H9 (cell line): Measurements from ENCODE around the gene CYP27C1. TPM values are rescaled to one million over a fixed set of nuclear protein-coding genes. Genes with fewer than 3 reads are reported as not detected.

Experiments used
- DNase-seq: peaks from one replicate; pipeline ENCODE4 v3.0.0-alpha.2; 2017
- H2AFZ ChIP-seq: one replicate; pipeline ENCODE4 v1.6.1; 2013; ENCODE audit warnings: mild to moderate bottlenecking, low read length, control low read depth, moderate library complexity
- H2AK5ac ChIP-seq: 2 replicates; pipeline ENCODE4 v1.6.1; 2013; ENCODE audit warnings: low read length, control low read depth, mixed read lengths; ENCODE audit not compliant: insufficient read length
- H2BK120ac ChIP-seq: one replicate; pipeline ENCODE4 v1.6.1; 2013; ENCODE audit warnings: low read depth, mild to moderate bottlenecking, low read length, control low read depth, inconsistent platforms; ENCODE audit not compliant: poor library complexity, severe bottlenecking
- H2BK12ac ChIP-seq: 2 replicates; pipeline ENCODE4 v1.6.1; 2013; ENCODE audit warnings: low read length, control low read depth, mixed read lengths, low read depth; ENCODE audit not compliant: insufficient read length
- H2BK15ac ChIP-seq: 2 replicates; pipeline ENCODE4 v1.6.1; 2013; ENCODE audit warnings: low read depth, low read length, control low read depth
- H2BK20ac ChIP-seq: one replicate; pipeline ENCODE4 v1.6.1; 2013; ENCODE audit warnings: low read depth, mild to moderate bottlenecking, low read length, control low read depth, inconsistent platforms; ENCODE audit not compliant: poor library complexity, severe bottlenecking
- H2BK5ac ChIP-seq: 2 replicates; pipeline ENCODE4 v1.6.1; 2013; ENCODE audit warnings: low read length, control low read depth, mixed read lengths; ENCODE audit not compliant: insufficient read length
- H3K14ac ChIP-seq: 2 replicates; pipeline ENCODE4 v1.6.1; 2013; ENCODE audit warnings: low read length, control low read depth; ENCODE audit not compliant: insufficient read depth
- H3K18ac ChIP-seq: 2 replicates; pipeline ENCODE4 v1.6.1; 2013; ENCODE audit warnings: low read depth, mild to moderate bottlenecking, mixed read lengths, low read length, control low read depth; ENCODE audit not compliant: insufficient read length
- H3K23ac ChIP-seq: 2 replicates; pipeline ENCODE4 v1.6.1; 2013; ENCODE audit warnings: low read length, control low read depth, mixed read lengths, low read depth; ENCODE audit not compliant: insufficient read length
- H3K23me2 ChIP-seq: 2 replicates; pipeline ENCODE4 v1.6.1; 2013; ENCODE audit warnings: low read depth, mild to moderate bottlenecking, mixed read lengths, low read length, control low read depth; ENCODE audit not compliant: insufficient read length, poor library complexity, severe bottlenecking
- H3K27ac ChIP-seq: 2 replicates; pipeline ENCODE4 v1.5.1; 2013; ENCODE audit warnings: low read length, control low read depth, mixed read lengths, low read depth; ENCODE audit not compliant: insufficient read length
- H3K27me3 ChIP-seq: 2 replicates; pipeline ENCODE4 v1.6.1; 2013; ENCODE audit warnings: low read length, control low read depth, inconsistent platforms; ENCODE audit not compliant: insufficient read depth
- H3K4ac ChIP-seq: 2 replicates; pipeline ENCODE4 v1.6.1; 2013; ENCODE audit warnings: low read depth, mild to moderate bottlenecking, control low read depth, inconsistent platforms, low read length, moderate library complexity
- H3K4me1 ChIP-seq: 2 replicates; pipeline ENCODE4 v1.6.1; 2013; ENCODE audit warnings: low read length, control low read depth, inconsistent platforms; ENCODE audit not compliant: insufficient read depth
- H3K4me2 ChIP-seq: 2 replicates; pipeline ENCODE4 v1.6.1; 2013; ENCODE audit warnings: low read length, control low read depth, mixed read lengths; ENCODE audit not compliant: insufficient read length, insufficient read depth
- H3K56ac ChIP-seq: 2 replicates; pipeline ENCODE4 v1.6.1; 2013; ENCODE audit warnings: low read depth, mild to moderate bottlenecking, mixed read lengths, low read length, control low read depth; ENCODE audit not compliant: insufficient read length
- H3K79me1 ChIP-seq: 2 replicates; pipeline ENCODE4 v1.6.1; 2013; ENCODE audit warnings: low read depth, mild to moderate bottlenecking, moderate library complexity, low read length, control low read depth, inconsistent platforms; ENCODE audit not compliant: insufficient read depth, poor library complexity, severe bottlenecking
- H3K79me2 ChIP-seq: 2 replicates; pipeline ENCODE4 v1.6.1; 2013; ENCODE audit warnings: low read length, control low read depth, inconsistent platforms; ENCODE audit not compliant: insufficient read depth
- H3K9ac ChIP-seq: 2 replicates; pipeline ENCODE4 v1.6.1; 2013; ENCODE audit warnings: low read length, control low read depth, mixed read lengths; ENCODE audit not compliant: insufficient read length; ENCODE audit errors: extremely low read depth
- H3K9me3 ChIP-seq: one replicate; pipeline ENCODE4 v1.6.1; 2013; ENCODE audit warnings: low read depth, low read length, inconsistent platforms; ENCODE audit not compliant: control insufficient read depth
- H3T11ph ChIP-seq: one replicate; pipeline ENCODE4 v1.6.1; 2013; ENCODE audit warnings: mild to moderate bottlenecking, low read length, control low read depth, inconsistent platforms
- H4K20me1 ChIP-seq: one replicate; pipeline ENCODE4 v1.6.1; 2013; ENCODE audit not compliant: control insufficient read depth, insufficient read length, insufficient read depth
- H4K5ac ChIP-seq: 2 replicates; pipeline ENCODE4 v1.6.1; 2013; ENCODE audit warnings: low read depth, mild to moderate bottlenecking, mixed read lengths, low read length, control low read depth; ENCODE audit not compliant: insufficient read length
- H4K8ac ChIP-seq: replicated peaks from 2 replicates; pipeline ENCODE4 v1.6.1; 2013; ENCODE audit warnings: low read length, control low read depth, mixed read lengths, low read depth; ENCODE audit not compliant: insufficient read length
- H4K91ac ChIP-seq: 2 replicates; pipeline ENCODE4 v1.6.1; 2013; ENCODE audit warnings: low read depth, mild to moderate bottlenecking, moderate library complexity, mixed read lengths, low read length, control low read depth; ENCODE audit not compliant: insufficient read length
- H3K27ac Mint-ChIP-seq, 3 experiments: 2 replicates in 2 of 3; 3 replicates in 1 of 3; pipeline ENCODE4 v1.8.0; 2020 to 2021; ENCODE audit warnings: mixed read lengths in 3 of 3, mild to moderate bottlenecking in 1 of 3, moderate library complexity in 1 of 3
- H3K27me3 Mint-ChIP-seq: 2 replicates; pipeline ENCODE4 v1.8.0; 2021; ENCODE audit warnings: low read depth, mild to moderate bottlenecking, moderate library complexity, mixed read lengths
- H3K36me3 Mint-ChIP-seq, 3 experiments: 2 replicates in 2 of 3; 3 replicates in 1 of 3; pipeline ENCODE4 v1.8.0; 2020 to 2021; ENCODE audit warnings: low read depth in 3 of 3, mixed read lengths in 3 of 3; ENCODE audit not compliant: insufficient read depth in 1 of 3
- H3K4me1 Mint-ChIP-seq, 2 experiments: 2 replicates each; pipeline ENCODE4 v1.8.0; 2020; ENCODE audit warnings: mixed read lengths in 2 of 2
- H3K4me3 Mint-ChIP-seq, 2 experiments: 2 replicates in 1 of 2; 3 replicates in 1 of 2; pipeline ENCODE4 v1.8.0; 2020 to 2021; ENCODE audit warnings: mild to moderate bottlenecking in 2 of 2, mixed read lengths in 2 of 2, moderate library complexity in 1 of 2
- H3K9me3 Mint-ChIP-seq, 2 experiments: 2 replicates in 1 of 2; 3 replicates in 1 of 2; pipeline ENCODE4 v1.8.0; 2020; ENCODE audit warnings: mild to moderate bottlenecking in 2 of 2, mixed read lengths in 2 of 2, moderate library complexity in 1 of 2
- WGBS: extraction: QIAGEN DNeasy Blood & Tissue Kit; methylation state at CpG from one replicate; pipeline ENCODE4 v1.1.7; 2013; ENCODE audit warnings: missing lambda C conversion rate, low lambda C conversion rate, mixed read lengths; ENCODE audit not compliant: insufficient read length; ENCODE audit errors: extremely low coverage; 5-methylcytosine and 5-hydroxymethylcytosine counted together
- total RNA-seq: library from RNA; stranded (reverse); gene quantifications from 2 replicates; pipeline ENCODE4 v1.2.1, GENCODE V29; 2021
- TF ChIP-seq, protein P1 (sequence below): fragments of 200-600 bp; sonication (generic); conservative IDR thresholded peaks from 3 replicates; pipeline ENCODE4 v1.8.0; 2021; ENCODE audit warnings: antibody characterized with exemption, mild to moderate bottlenecking

CYP27C1 gene
- total RNA-seq, 1 experiment from 2014 or later: 2.3 TPM

DNA sequence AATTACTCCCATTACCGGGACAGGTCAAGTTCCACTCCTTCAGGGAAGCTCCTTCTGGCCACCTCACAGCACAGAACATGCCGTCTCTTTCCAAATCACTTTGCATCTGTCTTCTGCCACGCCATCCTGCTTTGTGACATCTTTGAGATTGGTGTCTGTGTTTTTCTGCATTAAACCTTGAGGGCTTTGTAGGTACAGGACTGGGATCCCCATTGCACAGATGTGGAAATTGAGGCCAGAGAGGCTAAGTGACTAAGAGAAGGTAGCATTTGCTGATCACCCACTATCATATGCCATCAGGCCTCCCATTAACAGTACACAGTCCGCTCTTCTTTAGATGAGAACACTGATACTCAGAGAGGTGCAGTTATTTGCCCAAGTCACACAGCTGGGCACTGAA lies 9.5 kb upstream of the CYP27C1 start:
- no peak overlapping the region for H2BK5ac ChIP-seq
- no peak overlapping the region for H3K56ac ChIP-seq
- no peak overlapping the region for H3K4ac ChIP-seq
- no peak overlapping the region for H2BK120ac ChIP-seq
- no peaks in the 10 kb centered on the region for H3K9me3 Mint-ChIP-seq
- H3K4me1 Mint-ChIP-seq: peaks cover 10 to 15% of the 10 kb centered on the region in 2 experiments
- peaks cover 7% of the 10 kb centered on the region for H3K27me3 Mint-ChIP-seq
- H3K23me2 ChIP-seq: no peaks in the 10 kb centered on the region
- no peaks in the 10 kb centered on the region for H3K79me2 ChIP-seq
- no peak overlapping the region for H2AFZ ChIP-seq
- no peak overlapping the region for H2BK12ac ChIP-seq
- TF ChIP-seq, protein P1, sequence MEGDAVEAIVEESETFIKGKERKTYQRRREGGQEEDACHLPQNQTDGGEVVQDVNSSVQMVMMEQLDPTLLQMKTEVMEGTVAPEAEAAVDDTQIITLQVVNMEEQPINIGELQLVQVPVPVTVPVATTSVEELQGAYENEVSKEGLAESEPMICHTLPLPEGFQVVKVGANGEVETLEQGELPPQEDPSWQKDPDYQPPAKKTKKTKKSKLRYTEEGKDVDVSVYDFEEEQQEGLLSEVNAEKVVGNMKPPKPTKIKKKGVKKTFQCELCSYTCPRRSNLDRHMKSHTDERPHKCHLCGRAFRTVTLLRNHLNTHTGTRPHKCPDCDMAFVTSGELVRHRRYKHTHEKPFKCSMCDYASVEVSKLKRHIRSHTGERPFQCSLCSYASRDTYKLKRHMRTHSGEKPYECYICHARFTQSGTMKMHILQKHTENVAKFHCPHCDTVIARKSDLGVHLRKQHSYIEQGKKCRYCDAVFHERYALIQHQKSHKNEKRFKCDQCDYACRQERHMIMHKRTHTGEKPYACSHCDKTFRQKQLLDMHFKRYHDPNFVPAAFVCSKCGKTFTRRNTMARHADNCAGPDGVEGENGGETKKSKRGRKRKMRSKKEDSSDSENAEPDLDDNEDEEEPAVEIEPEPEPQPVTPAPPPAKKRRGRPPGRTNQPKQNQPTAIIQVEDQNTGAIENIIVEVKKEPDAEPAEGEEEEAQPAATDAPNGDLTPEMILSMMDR: no peak
- H2BK15ac ChIP-seq: no peak overlapping the region
- H3K9ac ChIP-seq: no peak overlapping the region
- no peak overlapping the region for H3K14ac ChIP-seq
- H4K8ac ChIP-seq: no peak overlapping the region
- H3K36me3 Mint-ChIP-seq: no peaks in the 10 kb centered on the region
- no peak overlapping the region for H3K27ac Mint-ChIP-seq
- H3K9me3 ChIP-seq: no peaks in the 10 kb centered on the region
- no peak overlapping the region for H4K91ac ChIP-seq
- H3K79me1 ChIP-seq: no peaks in the 10 kb centered on the region
- H3K23ac ChIP-seq: no peak overlapping the region
- DNase-seq: no peak
- no peak overlapping the region for H3K4me2 ChIP-seq
- no peak overlapping the region for H2BK20ac ChIP-seq
- H3K18ac ChIP-seq: no peak overlapping the region
- no peak overlapping the region for H2AK5ac ChIP-seq
- H3K4me1 ChIP-seq: peaks cover 3% of the 10 kb centered on the region; the same call in 1 of the 2 replicates
- WGBS: no CpG with 5 or more reads among the region's 4 CpGs
- no peaks in the 10 kb centered on the region for H4K20me1 ChIP-seq
- H3K27ac ChIP-seq: no peak overlapping the region
- no peak overlapping the region for H3K4me3 Mint-ChIP-seq
- no peaks in the 10 kb centered on the region for H3K27me3 ChIP-seq
- H4K5ac ChIP-seq: no peak overlapping the region
- no peak overlapping the region for H3T11ph ChIP-seq
